ENCODE measurements around the gene CTNND1. TPM values are rescaled to one million over a fixed set of nuclear protein-coding genes. Genes with fewer than 3 reads are reported as not detected.

CTNND1 gene
- total RNA-seq, 1 donor from 2014 or later = 135 TPM

DNA sequence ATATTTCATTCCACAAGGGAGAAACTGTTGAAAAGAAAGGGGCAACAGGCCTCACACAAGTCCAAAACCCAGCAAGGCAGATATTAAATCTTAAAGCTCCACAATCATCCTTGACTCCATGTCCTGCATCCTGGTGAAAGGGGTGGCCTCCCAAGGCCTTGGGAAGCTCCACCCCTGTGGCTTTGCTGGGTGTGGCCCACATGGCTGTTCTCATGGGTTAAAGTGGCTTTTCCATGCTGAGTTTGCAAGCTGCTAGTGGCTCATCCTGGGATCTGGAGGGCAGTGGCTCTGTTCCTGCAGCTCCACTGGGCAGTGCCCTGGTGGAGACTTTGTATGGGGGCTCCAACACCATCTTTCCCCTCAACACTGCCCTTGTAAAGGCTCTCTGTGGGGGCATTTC is 106.4 kb downstream of the CTNND1 start:
- H3K79me2 ChIP-seq (ENCODE audit: low read depth) = no peaks in the 10 kb centered on the region
- no peaks in the 10 kb centered on the region for H3K27me3 ChIP-seq
- no peaks in the 10 kb centered on the region for H3F3A ChIP-seq (ENCODE audit: low read depth)
- no peaks in the 10 kb centered on the region for H3K9me3 ChIP-seq (ENCODE audit: low read depth)
- H3K9me3 Mint-ChIP-seq = no peaks in the 10 kb centered on the region
- H3K4me1 Mint-ChIP-seq = no peaks in the 10 kb centered on the region
- no peak overlapping the region for H3K4me3 ChIP-seq
- H3K36me3 ChIP-seq = no peaks in the 10 kb centered on the region
- no peaks in the 10 kb centered on the region for H3K36me3 Mint-ChIP-seq
- no peak overlapping the region for H3K27ac Mint-ChIP-seq
- no peaks in the 10 kb centered on the region for H4K20me1 ChIP-seq (ENCODE audit: low read depth)
- DNase-seq (ENCODE audit: low spot score) = no peak
- no peak for TF ChIP-seq EZH2phosphoT487 (IDR thresholded peaks at IDR 0.05)
- TF ChIP-seq, protein P1, sequence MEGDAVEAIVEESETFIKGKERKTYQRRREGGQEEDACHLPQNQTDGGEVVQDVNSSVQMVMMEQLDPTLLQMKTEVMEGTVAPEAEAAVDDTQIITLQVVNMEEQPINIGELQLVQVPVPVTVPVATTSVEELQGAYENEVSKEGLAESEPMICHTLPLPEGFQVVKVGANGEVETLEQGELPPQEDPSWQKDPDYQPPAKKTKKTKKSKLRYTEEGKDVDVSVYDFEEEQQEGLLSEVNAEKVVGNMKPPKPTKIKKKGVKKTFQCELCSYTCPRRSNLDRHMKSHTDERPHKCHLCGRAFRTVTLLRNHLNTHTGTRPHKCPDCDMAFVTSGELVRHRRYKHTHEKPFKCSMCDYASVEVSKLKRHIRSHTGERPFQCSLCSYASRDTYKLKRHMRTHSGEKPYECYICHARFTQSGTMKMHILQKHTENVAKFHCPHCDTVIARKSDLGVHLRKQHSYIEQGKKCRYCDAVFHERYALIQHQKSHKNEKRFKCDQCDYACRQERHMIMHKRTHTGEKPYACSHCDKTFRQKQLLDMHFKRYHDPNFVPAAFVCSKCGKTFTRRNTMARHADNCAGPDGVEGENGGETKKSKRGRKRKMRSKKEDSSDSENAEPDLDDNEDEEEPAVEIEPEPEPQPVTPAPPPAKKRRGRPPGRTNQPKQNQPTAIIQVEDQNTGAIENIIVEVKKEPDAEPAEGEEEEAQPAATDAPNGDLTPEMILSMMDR (IDR thresholded peaks at IDR 0.05) = no peak
- no peak for TF ChIP-seq EZH2 (IDR thresholded peaks at IDR 0.05)
- H3K27ac ChIP-seq = no peak overlapping the region
- no peak overlapping the region for H3K4me3 Mint-ChIP-seq
- no peaks in the 10 kb centered on the region for H3K4me1 ChIP-seq
- no peak overlapping the region for H3K4me2 ChIP-seq
- no peak overlapping the region for H2AFZ ChIP-seq (replicated peaks)
- H3K27me3 Mint-ChIP-seq (ENCODE audit: insufficient read depth, low read depth) = peaks cover 4% of the 10 kb centered on the region
- H3K9ac ChIP-seq = no peak overlapping the region

DNA sequence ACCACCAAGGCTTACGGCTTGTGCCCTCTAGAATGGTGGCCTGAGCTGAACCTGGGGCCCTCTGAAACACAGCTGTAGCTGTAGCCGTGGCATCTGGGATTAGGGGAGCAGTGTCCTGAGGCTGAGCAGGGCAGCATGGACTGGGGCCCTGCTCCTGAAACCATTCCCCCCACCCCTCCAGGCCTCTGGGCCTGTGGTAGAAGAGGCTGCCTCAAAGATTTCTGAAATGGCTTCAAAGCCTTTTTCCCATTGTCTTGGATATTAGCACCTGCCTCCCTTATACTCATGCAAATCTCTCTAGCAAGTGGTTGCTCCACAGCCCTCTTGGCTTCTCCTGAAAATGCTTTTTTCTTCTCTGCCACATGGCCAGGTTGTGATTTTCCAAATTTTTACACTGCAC is 106.9 kb downstream of the CTNND1 start:
- Histone ChIP-seq H3K27me3 (no peaks in the 10 kb centered on the region), H3K4me3 (no peak overlapping the region), H4K20me1 (ENCODE audit: low read depth) (no peaks in the 10 kb centered on the region), H3K79me2 (ENCODE audit: low read depth) (no peaks in the 10 kb centered on the region), H3K27ac (no peak overlapping the region), H3K9me3 (ENCODE audit: low read depth) (no peaks in the 10 kb centered on the region), H2AFZ (replicated peaks) (no peak overlapping the region), H3F3A (ENCODE audit: low read depth) (no peaks in the 10 kb centered on the region), H3K4me2 (no peak overlapping the region), H3K36me3 (no peaks in the 10 kb centered on the region), H3K9ac (no peak overlapping the region), H3K4me1 (no peaks in the 10 kb centered on the region)
- Mint-ChIP-seq H3K4me1 (no peaks in the 10 kb centered on the region), H3K27me3 (ENCODE audit: insufficient read depth, low read depth) (peaks cover 4% of the 10 kb centered on the region), H3K36me3 (no peaks in the 10 kb centered on the region), H3K27ac (no peak overlapping the region), H3K4me3 (no peak overlapping the region), H3K9me3 (no peaks in the 10 kb centered on the region)
- no peak for TF ChIP-seq EZH2 (IDR thresholded peaks at IDR 0.05)
- TF ChIP-seq, protein P1 (IDR thresholded peaks at IDR 0.05) = no peak
- no peak for TF ChIP-seq EZH2phosphoT487 (IDR thresholded peaks at IDR 0.05)
- DNase-seq (ENCODE audit: low spot score) = no peak

Small RNA genes lying within 50 kb of the gene (small RNA-seq; reads per million reads assigned to genes)
- gene AP001931.1 = not detected
- gene TMX2-CTNND1 = not detected

Other genes with a start within 250 kb of the CTNND1 start
- 0.99 and 1.5 TPM in 2 replicates for gene SLC43A1, start 246.1 kb upstream of the CTNND1 start, total RNA-seq (ENCODE audit: low replicate concordance)
- 19.1 and 21.9 TPM in 2 replicates for gene TIMM10, start 231.0 kb upstream of the CTNND1 start, total RNA-seq (ENCODE audit: low replicate concordance)
- 0.28 TPM in 1 of 2 replicates, not detected in the other for gene SMTNL1, start 224.2 kb upstream of the CTNND1 start, total RNA-seq (ENCODE audit: low replicate concordance)
- 76.2 and 112 TPM in 2 replicates for gene UBE2L6, start 194.1 kb upstream of the CTNND1 start, total RNA-seq (ENCODE audit: low replicate concordance)
- 46.0 and 68.1 TPM in 2 replicates for gene SERPING1, start 164.1 kb upstream of the CTNND1 start, total RNA-seq (ENCODE audit: low replicate concordance)
- 0.22 TPM in 1 of 2 replicates, not detected in the other for gene YPEL4, start 111.9 kb upstream of the CTNND1 start, total RNA-seq (ENCODE audit: low replicate concordance)
- 18.0 TPM in 2 replicates for gene CLP1, start 104.0 kb upstream of the CTNND1 start, total RNA-seq (ENCODE audit: low replicate concordance)
- 28.5 and 41.8 TPM in 2 replicates for gene ZDHHC5, start 93.7 kb upstream of the CTNND1 start, total RNA-seq (ENCODE audit: low replicate concordance)
- gene MED19, start 49.6 kb upstream of the CTNND1 start, total RNA-seq (ENCODE audit: low replicate concordance) = 11.8 and 15.1 TPM in 2 replicates
- gene TMX2, start 49.2 kb upstream of the CTNND1 start, total RNA-seq (ENCODE audit: low replicate concordance) = 65.9 and 66.5 TPM in 2 replicates
- 164 and 206 TPM in 2 replicates for gene SELENOH, start 20.3 kb upstream of the CTNND1 start, total RNA-seq (ENCODE audit: low replicate concordance)
- gene BTBD18, start 10.0 kb upstream of the CTNND1 start, total RNA-seq (ENCODE audit: low replicate concordance) = not detected in 2 replicates